Inflammatory macrophage (primary cell): ENCODE measurements around the gene EFEMP1.

Experiments used
- DNase-seq, 2 donors: peaks; one replicate each; pipeline ENCODE4 v3.0.0-alpha.2; 2020 to 2022

Gene EFEMP1

DNA sequence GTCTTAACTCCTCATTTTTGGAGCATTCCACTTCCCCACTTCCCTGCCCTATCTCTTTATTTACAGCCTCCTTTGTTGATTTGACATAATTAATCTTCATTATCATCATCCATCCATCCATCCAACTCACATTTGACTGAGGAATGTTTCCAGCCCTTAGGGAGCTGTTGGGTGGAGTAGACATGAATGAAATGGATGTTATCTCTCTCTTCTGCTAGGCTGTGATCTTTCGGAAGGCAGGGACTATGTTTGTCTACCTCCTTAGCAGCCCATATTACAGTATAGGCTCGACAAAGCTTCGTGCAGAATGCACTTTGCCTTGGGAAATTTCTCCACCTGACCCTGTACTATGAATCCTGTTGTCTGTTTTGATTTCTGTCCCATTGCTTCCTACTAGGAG, 7.7 kb upstream of the EFEMP1 start:
- DNase-seq: no peak

DNA sequence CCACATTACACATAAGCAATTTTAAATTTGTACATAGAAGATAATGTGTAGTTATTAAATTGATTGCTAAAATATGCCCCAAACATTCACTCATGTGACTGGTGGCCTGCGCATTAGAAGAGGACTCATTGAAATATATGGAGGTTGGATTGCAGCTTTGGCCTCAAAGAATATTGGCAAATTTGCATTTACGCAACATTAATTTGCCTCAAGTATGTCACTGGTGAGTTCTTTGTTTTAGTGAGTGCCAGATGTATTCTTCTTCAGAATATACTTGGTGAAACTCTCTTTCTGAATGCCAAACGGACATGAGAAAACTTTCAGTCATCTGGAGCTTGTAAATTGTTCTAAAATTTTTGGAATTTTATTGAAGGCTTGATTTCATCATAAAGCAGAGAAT, 5.9 kb upstream of the EFEMP1 start:
- no peak for DNase-seq

DNA sequence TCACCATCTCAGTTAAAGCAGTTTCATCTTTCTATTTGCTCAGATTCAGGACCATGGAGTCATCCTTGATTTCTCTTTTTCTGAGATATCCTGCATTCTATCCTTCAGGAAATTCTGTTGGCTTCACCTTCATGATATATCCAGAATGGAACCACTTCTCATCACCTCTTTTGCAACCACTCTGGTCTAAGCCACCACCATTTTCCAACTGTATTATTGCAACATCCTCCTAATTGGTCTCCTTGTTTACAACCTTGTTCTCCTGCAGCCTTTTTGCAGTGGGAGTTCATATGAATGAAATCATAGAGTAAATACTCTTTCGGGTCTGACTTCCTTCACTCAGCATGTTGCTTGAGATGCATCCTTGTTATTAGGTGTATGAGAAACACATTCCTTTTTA, 3.4 kb upstream of the EFEMP1 start:
- DNase-seq: no peak

DNA sequence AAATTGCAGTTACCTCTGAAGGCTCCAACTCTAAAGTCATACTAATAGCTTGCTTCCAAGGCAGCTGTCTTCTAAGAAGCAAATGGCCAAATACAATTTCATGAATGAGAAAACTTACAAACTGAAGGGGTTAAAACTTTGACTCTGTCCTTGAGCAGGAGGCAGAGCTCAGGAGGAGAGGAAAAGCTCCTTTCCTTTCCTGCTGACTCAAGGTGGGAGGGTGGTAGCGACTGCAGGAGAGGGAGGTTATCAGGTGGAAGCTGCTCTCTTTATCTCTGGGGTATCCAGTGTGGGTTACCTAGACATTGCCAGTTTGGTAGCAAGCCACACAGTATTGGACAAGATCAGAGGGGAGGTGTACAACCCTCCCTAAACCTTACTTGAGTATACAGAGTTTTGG, 2.7 kb upstream of the EFEMP1 start:
- no peak for DNase-seq

DNA sequence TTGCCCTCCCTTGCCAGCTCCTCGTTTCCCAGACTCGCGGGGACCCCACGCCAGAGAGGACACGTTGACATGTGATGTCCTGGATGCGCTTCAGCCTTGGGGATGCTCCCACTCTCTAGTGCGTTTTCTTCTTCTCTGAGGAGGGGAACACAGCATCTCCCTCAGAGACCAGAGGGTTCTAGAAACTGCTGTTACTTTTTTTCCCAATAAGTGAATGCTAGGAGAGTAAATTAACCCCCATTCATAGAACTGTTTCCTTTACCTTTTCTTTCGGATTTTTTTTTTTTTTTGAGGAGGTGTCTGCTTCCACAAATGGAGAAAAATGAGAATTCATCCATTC, 370 bp upstream of the EFEMP1 start:
- no peak for DNase-seq

DNA sequence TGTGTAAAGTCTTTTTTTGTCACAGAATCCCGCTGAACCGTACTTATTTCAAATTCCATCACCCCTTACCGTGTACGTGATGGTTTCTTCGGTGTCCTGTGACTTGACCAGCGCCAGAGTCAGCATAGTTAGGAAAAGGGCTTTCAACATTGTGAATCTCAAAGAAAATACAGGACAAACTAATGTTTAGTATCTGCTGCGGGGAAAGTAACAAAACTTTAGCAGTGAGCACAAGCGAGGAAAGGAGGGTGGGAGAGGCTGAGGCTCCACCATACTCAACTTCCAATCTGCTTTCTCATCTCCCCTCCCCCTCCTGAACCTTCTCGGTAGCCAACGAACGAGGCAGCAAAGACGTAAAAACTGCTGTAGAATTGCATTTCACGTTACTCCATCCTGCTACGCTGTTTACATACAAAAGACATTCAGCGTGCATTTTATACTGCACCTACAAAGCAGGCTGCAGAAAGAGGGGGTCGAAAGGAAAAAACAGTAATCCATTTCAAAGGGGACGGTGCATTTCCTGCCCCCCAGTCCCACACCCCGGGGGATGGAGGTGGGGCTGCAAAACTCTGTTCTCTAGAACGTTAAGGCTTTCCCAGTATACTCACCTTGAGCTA, 1.2 kb downstream of the EFEMP1 start:
- no peak for DNase-seq

DNA sequence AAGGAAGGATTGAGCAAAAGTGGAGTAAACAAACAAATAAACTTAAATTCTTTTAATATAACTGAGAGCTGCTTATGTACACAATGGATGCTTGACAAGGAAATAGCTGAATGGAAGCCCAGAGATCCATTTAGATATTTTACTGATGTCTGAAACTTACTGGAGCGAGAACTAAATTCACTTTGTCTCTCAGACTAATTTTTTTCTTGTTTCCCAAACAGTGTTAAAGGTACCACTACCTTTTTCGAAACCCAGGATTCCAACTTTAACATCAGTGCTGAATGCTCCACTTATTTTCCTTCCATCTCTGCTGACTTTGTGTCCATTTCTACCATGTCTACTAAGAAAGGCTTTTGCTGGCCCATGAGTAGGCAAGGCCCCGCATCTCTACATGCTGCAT, 4.0 kb downstream of the EFEMP1 start:
- DNase-seq: no peak

DNA sequence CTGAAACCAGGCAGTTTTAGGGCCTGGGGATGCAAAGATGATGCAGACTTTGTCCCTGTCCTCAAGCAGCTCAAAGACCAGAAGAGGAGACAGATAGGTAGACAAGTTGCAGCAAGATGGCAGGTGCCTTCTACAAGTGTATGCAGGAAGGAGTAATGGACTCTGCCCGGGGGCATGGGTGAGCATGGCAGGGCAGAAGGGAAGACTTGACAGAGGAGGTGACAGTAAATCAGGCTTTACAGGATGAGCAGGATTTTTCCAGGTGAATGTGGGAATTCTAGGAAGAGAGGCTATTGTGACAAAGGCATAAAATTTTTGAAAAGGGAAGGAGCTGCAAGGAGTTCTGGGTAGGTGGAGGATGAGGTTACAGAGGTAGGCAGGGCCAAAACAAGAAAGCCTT, 4.7 kb downstream of the EFEMP1 start:
- no peak for DNase-seq

DNA sequence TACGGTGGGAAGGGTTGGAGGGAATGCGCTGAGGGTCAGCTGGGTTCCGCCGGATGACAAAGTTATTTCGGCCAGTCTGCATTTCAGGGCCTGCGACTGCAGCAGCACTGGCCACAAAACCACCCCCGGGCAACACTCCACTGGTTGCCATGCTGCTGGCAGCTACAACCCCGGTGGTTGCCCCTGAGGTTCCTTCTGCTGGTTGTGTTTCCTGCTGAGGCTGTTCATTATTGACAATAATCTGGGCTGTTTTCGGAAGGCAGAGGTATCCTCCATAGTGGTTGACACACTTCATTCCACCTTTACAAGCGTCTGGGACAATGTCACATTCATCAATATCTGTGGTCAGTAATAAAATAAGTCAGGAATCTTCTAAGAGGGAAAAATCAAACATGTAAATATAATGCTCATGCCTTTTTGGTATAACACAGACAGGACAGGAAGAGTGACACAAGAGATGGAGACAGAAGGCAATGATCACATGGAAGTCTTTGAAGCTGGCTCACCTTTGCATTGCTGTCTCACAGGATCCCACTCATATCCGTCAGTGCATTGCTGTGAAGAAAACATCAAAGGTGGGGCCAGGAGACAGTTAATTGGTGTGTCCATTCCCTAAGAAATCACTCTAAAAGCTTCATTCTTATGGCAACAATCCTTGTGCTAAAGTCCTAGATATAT, 5.7 kb downstream of the EFEMP1 start:
- no peak for DNase-seq

DNA sequence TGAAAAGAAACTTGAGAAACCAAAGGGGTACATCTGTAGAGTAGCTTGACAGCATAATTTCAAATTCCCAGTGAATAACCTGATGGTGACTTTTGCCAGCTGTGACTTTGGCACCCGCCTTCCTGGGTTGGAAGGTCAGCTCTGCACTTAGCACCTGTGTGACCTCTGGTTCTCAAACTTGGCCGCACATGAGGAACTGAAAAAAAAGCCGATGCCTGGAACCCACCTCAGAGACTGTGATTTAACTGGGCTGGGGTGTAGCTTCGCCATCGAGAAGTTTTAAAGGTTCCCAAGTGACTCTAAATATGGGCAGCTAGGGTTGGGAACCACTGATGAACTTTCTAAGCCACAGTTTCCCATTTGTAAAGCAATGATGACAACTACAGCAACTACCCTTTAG, 6.5 kb downstream of the EFEMP1 start:
- DNase-seq: no peak

DNA sequence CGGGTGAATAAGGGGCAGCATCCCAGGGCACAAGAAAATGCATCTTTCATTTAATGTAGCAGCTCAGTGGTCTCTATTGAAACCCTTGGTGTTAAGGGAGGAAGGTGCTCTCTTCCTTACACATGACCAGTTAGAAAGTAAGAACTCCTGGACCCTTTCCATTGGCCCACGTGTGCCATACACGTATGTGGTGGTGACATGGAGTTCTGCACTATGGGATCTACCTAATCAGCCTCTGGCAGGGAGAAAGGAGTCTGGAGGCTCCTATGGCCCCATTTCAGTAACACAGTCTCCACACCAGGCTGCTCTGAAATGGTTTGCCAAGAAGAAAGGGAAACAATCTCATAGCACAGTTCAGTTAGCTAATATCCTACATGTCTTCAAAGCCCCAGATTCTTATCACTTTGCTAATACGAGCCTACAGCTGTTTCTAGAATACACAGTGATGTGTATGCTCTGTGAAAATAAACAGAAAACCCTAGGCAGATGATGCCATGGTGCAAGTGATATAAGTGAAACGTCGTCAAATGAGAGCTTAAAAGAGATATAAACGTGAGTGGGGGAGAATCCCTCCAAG, 7.0 kb downstream of the EFEMP1 start:
- no peak for DNase-seq

DNA sequence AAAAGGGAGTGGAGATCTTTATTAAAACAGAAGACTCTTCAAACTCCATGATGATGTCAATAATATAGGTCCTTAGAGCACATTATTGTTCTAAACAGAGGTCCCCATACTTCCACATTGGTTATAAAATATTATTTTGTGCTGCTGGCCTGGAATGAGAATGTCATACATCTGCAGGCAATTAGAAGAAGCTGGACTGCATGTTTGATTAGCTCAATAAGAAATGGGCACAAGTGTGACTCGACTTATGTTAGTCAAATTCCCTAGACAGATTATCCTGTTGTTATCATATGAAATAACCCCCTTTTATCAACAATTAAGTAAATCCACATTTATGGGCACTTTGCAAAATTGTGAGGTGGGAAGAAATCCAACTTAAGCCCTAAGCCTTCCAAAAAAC, 8.8 kb downstream of the EFEMP1 start:
- no peak for DNase-seq

DNA sequence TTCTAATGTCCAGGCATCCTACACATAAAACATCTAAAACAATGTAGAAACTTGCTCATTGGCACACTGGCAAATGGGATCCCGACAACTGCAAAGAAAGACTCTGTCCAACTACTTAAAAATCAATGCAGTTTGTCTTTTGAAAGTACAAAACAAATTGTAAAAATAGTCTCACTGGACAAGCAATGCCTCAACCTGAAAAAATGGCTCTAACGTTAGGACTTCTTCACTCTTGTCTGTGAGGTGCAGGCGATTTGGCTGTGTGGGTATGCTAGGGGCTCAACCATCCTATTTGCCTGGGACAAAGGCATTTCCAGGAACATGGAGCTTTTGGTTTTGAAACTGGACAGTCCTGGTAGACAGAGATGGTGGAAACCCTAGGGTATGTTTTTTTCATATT, 10.7 kb downstream of the EFEMP1 start:
- DNase-seq: no peak

DNA sequence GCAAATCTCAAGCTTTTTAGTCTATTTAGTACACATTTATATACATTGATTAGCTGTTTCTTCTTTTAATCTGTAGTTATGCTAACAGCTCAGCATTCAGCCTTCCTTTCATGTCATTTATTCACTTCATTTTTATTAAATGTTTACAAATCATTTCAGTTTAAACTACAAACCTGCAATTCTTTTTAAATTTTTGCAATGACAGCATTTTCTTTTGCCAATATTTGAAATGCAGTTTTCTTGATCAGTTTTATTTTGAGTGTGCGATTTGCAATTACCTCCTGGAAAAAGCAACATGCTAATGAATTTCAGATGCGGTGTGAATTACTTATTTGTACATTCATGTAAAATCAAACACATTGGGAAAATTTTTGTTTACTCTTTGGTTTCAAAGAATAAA, 13.5 kb downstream of the EFEMP1 start:
- no peak for DNase-seq

DNA sequence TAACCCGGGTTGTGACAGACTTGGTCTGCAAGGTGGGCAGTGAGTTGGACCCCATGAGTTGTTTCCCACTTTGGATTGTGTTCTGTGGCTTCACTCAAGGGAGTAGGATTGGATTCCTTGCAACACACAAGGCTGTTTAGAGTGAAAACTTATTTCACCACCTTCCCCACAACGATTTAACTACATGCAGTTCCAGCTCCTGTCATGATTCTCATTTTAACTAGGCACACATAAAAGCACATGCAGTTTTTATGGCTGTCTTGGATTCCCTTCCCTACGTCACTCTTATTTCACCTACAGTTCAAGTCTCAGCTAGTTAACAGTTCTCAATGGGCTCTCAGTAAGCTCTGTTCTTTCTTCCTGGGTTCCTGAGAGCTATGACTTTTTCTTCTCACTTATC, 15.9 kb downstream of the EFEMP1 start:
- DNase-seq: no peak

DNA sequence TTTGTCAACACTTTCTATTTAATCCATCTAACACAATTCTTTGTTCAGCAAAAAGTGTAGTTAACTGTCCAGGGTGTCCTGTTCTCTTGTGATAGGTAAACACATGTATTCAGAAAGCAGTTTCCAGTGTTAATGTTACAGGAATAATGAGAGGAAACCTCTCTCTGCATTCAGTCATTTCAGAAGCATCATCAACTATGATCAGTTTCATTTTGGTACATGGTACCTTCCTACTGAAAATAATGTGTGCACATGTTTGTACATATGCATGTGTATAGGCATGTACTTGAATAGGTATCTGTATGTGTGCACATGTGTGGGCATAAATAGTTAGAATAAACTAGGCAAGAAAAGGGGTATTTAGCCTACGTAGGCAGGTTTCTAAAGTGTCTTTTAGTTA, 16.6 kb downstream of the EFEMP1 start:
- DNase-seq: no peak

DNA sequence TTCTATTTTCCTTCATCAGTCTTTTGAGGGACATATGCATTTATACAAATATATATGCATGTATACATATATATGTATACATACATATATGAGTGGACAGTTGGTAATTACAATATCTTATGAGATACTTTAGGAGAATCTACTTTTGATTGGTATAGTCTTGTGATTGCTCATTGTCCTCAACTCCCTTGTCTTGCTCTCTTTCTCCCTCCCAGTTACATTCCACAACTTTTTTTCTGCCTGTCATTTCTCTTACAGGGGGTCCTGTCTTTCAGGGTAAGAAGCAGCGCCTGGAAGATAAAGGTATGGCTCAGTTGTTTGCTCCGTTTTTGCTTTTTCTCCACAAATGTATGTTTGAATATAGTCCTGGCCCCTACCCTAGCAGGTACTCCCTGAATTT, 19.9 kb downstream of the EFEMP1 start:
- DNase-seq: no peak

DNA sequence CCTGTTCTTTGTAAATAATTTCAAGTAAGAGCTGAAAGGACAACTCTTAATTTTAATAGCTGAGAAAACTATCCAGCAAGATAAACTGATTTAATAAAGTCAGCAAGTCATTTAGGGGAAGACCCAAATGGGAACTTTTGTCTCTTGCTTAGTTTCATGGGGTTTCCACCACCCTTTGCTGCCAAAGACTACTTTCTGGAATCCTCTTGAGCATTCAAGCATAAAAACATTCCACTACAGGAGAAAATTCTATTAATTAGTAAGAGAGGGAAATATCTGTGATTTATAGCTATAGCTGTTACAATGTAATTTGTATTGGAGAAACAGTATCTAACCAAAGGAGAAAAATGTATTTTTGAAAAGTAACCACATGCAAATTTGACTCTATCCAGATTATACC, 20.6 kb downstream of the EFEMP1 start:
- DNase-seq: no peak

DNA sequence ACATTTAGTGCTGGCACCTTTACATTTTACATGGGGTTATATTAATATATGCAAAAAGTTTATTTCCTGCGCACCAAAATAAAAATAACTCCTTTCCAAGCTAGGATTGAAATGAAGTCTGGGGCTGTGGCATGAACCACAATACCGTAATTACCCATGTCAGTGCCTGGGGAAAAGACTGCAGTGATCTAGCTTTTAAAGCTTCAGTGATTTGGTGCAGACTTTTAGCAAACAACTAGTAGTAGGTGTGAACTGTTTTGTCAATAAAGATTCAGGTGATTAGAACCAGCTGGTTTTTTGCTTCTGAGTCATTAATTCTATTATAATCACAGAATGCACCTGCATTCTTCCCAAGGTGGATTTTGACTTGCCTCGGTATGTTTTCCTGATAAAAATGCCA, 21.2 kb downstream of the EFEMP1 start:
- no peak for DNase-seq

DNA sequence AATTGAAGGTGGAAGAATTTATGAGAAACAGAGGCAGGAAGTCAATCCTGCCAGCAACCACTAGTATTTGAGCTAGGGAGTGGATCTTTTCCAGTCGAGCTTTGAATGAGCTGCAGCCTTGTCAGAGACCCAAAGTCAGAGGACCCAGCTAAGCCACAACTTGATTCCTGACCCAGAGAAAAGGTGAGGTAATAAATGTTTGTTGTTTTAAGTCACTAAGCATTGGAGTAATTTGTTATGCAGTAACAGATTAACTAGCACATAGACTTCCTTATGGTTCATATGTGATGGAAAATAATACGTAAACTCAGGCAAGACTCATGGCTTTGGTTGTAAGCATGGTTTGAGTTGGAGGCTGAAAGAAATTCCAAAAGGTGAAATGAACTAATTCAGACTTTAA, 21.6 kb downstream of the EFEMP1 start:
- no peak for DNase-seq

DNA sequence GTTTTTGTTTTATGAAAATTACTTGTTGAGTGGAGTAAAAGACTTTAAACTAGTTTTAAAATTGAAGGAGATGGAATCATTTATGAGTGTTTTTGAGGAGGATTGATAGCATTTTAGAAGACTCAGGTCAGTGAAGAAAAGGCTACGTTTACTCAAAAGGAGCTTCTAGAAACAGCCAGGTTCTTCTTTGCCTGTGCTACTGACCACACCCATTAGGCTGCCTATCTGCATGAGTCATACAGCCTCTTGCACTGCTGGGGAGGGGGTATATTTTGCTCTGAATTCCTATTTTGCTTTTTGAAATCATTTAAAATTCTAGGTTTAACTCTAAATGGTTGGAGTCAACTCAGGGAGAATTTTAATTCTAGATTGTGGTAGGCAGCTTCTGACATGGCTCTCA, 22.3 kb downstream of the EFEMP1 start:
- DNase-seq: no peak

DNA sequence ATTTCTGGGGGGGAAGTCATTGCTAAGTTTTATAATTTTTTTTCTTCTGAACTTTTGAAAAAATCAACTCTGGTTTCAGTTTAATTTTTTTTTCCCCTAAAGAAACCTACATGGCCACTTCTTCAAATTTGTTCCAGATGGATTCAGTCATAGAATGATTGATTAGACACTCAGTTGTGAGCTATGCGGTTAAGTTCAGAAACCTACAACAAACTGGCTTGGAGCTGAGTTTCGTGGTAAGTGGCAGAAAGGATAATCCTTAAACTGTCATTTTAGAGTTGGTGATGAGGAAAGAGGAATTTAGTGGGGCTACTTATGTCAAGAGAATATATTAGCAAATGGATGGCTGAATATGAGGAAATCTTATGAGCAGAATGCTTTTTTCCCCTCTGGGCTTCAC, 23.7 kb downstream of the EFEMP1 start:
- DNase-seq: no peak

DNA sequence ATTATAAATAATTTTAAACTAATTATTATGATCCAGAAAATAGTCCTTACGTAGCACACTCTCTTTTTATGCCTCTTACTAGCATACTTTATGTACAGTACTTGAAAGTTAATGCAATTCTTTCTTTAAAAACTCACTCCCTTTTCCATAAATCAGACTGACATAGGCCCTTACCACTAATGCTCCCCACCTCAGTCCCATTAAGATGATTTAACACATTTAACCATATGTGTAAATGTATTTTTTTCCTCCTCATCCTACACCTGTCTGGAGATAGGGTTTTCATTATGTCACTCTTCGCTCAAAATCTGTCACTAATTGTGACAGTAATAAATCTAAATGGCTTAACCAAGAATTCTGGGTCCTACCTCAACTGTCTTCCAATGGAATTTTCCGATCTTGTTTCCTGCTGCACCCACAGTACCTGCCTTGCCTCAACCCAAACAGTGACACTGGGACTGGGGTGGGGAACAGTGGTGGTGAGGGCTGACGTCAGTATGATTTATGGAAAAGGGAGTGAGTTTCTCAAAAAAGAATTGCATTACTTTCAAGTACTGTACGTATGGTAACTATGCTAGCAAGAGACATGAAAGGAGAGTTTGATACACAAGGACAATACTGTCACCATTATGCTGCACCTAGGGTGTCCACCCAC, 25.1 kb downstream of the EFEMP1 start:
- no peak for DNase-seq

DNA sequence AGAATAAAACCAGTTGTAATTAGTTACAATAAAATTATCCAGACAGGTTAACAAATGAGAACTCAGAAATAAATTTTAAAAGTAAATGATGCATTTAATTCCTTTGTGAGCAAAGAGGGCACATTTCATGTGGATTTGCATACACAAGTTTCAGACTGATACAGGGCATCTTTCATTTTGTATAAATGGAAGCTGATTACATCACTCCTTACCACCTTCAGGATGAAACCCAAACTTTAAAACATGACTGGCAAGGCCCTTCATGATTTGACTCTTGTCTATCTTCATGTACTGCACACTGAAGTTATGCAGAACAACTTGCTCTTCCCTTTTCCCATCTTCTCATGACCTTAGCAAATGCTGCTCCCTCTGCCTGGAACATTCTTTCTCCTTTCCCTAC, 26.9 kb downstream of the EFEMP1 start:
- DNase-seq: no peak
